GM18907 (cell line): ENCODE measurements around the gene POC1A.
"Not testable (repeated sequence)": the region's sequence is repeated elsewhere in the genome, so short reads cannot be mapped to it uniquely, and the experiment has no call there.

Source experiments
- ATAC-seq: cut with Tn5 transposase; IDR thresholded peaks from one replicate; pipeline ENCODE4 v1.9.1; 2021; ENCODE audit warnings: mild to moderate bottlenecking, moderate library complexity; ENCODE audit not compliant: unreplicated experiment

The POC1A gene

DNA sequence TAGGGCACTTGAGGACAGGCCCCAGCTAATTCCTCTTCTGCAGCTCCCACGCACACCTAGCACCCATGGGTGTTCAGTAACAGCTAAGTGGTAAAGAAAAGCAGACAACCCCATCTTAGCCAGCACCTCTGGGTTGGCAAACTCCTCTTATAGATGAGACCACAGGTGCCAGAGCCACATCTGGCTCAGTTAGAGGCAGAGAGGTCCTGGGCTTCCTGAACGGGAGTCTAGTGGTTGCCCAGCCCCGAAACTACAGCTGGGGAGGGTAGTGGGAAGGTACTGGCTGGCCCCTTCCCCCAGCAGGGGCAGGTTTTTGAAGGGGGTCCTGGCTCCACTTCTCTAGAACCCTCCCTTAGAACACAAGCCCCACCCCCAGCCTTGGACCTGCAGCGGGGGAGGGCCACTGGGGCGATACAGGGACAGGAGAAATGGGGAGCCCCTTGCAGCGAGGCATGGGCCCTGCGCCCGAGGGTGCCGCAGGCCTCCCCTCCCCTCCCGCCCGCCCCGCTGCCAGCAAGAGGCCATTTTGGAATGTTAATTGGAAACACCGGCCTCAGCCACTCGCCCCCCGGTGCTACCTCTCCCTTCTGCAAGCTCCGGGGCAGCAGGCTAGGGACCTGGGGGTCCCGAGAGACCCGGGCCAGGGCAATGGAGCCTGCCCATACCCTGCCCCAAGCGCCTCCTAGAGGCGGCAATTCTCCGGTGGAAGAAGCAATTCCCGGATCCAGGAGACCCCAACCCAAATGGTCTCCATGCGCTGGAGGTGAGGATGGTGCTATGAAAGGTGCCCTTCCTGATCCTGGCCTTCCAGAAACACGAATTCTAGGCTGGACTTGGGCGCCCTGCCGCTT lies 99.3 kb downstream of the POC1A start:
- ATAC-seq = no peak

DNA sequence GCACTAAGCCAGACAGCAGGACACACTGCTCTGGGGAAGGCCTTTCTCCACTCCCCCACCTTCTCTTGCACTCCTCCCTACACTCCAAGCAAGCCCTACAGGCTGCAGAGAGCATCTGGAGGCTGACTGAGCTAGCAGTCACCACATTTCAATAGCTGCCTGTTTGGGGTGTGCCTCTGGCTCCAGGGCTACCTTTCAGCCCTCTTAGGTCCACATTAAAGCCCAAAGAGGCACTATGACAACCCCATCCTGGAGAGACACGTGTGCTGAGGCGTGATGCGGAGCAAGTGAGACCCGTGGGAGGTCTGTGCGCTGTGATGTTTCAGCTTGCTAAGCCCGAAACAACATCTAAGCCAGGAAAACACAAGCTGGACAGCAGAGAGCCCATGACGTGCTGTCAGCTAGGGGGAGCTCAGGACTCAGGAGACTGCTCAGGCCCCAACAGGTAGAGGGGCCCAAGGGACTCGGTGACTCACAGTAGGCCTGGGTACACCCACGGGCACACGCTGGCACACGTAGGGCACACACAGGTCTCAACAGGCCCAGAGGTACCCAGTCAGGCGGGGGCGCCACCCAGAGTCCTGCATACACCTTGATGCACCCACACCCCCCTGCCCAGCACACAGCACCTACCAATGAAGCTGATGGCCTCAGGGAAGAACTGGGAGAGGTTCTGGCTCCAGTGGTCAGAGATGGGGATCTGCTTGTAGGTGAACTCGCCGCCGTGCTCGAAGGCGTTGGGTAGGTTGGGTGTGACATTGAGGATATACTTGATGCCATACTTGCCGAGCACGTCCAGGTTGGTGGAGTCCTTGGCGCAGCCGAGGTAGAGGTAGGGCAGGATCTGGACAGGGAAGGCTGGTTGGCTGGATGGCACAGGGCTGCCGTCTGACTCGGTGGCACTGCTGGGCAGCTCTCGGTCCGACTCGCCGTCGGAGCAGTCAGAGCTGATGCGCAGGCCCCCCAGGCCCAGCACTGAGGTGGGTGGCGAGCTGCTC lies 100.6 kb downstream of the POC1A start:
- no peak for ATAC-seq

GRCh38 chr3:52052831-52053306 lies 101.4 kb downstream of the POC1A start:
- ATAC-seq = no peak

DNA sequence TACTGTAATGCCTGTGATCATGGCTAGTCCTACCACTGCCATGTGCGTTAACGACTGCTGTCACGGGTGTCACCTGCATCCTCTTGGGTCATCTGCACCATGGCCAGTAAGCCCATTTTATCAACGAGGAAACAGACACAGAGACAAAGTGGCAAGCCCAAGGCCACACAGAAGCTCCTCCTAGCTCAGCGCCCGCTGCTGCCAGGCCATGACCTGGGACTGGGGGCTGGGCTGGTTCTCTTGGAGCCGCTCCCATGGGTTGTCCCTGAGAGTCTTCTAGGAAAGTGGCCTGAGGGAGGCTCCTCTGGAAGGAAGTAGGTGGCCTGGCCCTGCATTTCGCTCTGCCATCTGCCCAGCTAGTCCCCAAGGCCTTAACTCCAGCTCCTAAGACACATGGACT lies 102.8 kb downstream of the POC1A start:
- ATAC-seq = no peak

DNA sequence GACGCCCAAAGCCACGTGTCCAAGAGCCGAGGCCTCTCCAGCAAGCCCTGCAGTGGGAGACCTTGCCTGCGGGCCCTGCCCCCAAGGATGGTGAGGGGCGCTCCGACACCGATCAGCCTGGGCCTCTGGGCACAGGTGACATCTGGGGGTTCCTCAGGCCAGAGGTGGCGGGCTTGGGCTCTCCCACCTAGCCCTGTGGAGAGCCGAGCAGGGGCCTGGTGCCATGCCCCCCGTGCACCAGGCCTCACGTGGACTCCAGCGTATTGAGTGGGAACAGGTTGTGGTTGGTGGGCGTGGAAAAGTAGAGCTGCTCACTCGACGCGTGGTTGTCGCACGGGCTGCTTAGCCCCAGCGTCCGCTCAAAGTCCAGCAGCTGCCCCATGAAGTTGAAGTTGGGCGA lies 103.7 kb downstream of the POC1A start:
- ATAC-seq = no peak

DNA sequence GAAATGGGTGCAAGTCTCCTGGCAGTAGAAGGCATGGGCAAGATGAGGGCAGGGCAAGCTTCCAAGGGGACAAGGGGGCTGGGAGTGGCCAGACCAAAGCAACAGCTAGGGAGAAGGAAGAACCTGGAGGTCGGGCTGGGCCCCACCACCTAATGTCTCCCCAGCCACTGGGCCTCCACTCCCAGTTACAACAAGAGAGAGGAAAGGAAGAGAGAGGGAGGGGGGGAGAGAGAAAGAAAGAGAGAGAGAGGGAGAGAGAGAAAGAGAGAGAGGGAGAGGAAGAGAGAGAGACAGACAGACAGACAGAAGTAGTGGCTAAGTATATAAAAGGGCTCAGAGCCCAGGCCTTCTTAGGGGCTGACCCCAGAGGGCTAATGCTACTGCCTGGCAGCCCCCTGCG lies 104.7 kb downstream of the POC1A start:
- no peak for ATAC-seq

DNA sequence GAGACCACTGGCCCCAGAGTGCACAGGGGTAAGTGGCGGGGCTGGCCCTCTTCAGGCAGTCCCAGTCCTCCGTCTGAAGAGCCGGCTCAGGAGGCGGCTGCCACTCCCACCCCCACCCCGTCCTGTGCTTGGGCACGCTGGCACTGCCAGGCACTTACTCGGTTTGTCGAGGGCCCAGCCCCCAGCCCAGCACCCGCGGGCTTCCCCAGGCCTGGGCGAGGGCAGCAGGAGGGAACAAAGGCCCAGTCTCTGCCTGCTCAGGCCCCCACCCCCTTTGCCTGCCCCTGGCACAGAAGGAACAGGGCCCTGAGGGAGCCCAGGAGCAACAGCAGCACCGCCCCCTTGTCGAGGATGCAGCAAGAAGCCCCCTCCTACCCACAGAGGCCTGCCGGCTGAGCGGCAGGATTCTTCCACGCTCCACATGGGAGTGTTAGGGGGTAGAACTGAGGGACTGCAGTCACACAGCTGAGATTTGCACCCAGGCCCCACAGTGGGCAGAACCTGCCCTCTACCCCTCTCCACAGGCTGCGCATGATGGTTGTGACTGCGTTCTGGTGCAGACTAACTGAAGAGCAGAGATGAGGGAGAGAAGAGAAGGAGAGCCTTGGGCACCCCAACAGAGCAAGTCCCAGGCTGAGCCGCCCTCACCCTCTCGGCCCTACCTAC lies 106.8 kb downstream of the POC1A start:
- no peak for ATAC-seq

DNA sequence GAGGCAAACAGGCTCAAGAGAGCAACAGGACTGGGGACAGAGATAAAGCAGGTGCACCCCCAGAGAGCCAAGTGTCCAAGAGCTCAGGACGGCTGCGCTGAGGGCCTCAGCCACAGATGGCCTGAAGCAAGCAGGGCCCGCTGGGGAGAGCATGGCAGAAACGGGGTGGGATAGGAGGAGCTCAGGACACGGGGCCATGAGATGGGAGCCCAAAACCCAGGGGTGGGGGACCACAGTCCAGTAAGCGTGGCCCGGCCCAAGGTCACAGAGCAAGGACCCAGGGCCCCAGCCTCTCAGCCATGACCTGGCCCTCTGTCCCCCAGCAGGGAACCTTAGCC lies 107.4 kb downstream of the POC1A start:
- ATAC-seq = no peak

DNA sequence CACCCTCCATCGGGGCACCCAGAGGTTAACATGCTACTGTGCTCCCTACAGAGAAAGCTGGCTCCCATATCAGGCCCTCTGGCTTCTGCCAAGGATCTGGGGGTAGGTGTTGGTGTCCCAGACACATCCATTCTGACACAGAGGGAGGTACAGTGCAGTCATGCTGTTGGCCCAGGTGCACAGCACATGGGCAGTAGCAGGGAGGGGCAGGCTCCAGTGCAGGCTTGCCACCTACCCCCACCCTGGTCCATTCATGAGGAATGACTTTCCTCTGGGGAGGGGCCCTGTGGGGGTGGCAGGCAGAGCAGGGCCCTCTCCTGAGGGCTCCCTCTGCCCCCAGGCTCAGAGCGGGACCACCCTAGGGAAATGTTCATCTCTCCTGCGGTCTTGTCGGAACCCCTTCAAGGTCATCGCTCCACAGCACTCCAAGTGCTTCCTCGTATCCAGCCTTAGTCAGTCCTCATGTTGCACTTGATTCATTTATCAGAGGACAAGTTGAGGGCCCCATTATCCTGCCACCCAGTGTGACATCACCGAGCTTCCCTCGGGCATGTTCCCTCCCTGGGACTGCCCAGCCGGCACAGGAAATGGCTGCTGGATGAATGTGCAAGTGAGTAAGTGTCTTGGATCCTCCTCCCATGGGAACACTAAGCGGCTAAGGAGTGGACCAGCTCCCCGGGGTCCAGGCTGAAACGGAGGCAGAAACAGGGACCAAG lies 107.9 kb downstream of the POC1A start:
- no peak for ATAC-seq

DNA sequence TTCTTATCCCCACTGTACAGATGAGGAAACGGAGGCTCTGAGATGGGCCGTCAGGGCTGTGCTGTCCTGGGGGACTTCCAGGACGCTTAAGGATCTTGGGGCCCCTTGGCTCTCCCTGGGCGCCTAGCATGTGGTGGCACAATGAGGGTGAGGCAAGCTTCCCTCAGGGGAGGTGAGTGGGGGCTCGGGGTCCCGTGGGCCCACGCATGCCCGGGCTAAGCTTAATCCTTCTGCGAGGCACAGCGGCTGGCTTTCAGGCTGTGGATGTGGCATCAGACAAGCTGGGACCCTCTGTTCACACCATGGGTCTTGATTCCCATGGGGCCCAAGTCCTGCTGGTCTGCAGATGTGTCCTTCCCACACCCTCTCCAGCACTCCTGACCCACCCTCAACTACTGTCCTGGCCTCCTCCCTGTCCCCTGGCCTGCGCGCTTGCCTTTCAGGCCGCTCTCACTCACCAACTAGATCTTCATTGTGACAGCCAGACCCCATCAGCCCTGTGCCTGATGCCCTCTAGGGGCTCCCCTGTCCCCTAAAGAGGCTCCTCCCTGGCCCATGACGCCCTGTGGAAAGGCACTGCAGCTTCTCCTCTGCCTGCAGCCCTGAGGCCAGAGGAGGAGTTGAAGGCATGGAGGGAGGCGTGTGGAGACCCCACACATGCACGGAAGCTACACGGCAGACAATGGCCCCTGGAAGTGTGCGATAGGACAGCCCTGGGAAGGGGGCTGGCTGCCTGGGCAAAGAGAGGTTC lies 109.2 kb downstream of the POC1A start:
- ATAC-seq = no peak

DNA sequence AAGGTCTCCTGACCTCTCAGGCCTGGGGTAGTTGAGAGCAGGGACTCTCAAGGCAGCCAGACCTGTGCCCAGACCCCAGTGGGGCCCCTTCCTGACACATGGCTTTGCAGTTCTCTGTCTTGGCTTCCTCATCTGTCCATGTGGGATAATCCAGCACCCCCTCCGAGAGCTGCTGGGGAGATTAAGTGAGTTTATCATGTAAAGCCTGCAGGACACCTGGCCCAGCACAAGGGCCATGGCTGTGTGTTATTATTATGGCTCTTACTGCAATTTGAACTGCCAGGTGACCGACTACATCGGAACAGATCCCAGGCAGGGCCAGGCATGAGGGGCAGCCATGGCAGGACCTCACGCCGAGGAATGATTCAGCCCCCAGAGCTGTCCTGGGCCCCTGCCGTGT lies 110.5 kb downstream of the POC1A start:
- ATAC-seq = no peak

- ATAC-seq = not testable (repeated sequence)
These were observed 111.2 kb downstream of the POC1A start for GRCh38 chr3:52043039-52043438.

- no peak for ATAC-seq
These were observed 113.0 kb downstream of the POC1A start for GRCh38 chr3:52041118-52041731.

DNA sequence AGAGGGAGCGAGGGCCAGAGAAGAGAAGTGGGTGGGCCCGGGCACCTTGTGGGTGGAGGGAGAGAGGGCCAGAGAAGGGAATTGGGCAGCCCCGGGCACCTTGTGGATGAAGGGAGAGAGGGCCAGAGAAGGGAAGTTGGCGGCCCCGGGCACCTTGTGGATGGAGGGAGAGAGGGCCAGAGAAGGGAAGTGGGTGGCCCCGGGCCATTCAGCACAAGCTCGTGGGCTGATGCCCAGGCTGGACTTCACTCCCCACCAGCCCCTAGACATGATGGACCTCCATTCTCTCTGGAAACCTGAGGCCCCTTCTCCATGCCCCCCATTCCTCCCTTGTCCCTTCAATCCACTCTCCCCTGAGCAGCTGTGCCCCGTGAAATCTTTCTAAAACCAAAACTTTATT lies 113.6 kb downstream of the POC1A start:
- no peak for ATAC-seq

- ATAC-seq = no peak
These were observed 114.4 kb downstream of the POC1A start for GRCh38 chr3:52039846-52040245.

GRCh38 chr3:52039426-52039825 lies 114.8 kb downstream of the POC1A start:
- no peak for ATAC-seq

DNA sequence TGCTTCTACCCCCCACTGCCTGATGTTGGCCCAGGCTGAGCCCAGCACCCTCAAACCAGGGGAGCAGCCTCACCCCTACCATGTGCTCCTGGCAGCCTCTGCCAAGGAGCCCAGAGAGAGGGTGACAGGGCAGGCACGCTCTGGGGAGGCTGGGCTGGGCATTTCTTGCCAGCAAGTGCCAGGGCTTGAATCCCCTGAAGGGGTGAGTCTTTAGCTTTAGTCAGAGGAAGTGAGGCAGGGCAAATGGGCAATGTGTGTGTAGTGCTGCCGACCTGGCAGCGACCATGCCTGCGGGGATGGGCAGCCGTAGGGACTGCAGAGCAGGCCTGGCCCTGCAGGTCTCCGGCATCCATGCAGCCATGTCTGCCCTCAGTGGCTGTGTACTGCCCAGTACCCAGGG lies 116.0 kb downstream of the POC1A start:
- ATAC-seq = no peak

GRCh38 chr3:52037291-52037690 lies 116.9 kb downstream of the POC1A start:
- ATAC-seq = no peak

- no peak for ATAC-seq
These were observed 117.4 kb downstream of the POC1A start for GRCh38 chr3:52036829-52037228.
